NCI-H345 treated with DMSO at 0.1 percent for 48 hours (cell line): Measurements from ENCODE around the gene GPR153.
"Not testable (repeated sequence)": the region's sequence is repeated elsewhere in the genome, so short reads cannot be mapped to it uniquely, and the experiment has no call there.

Experiments
- DNase-seq: peaks from one replicate; lab custom pipeline; 2025; ENCODE audit not compliant: unreplicated experiment; lab: John Stamatoyannopoulos, UW

The GPR153 gene

GRCh38 chr1:6235296-6235677, 25.6 kb downstream of the GPR153 start:
- DNase-seq = no peak

DNA sequence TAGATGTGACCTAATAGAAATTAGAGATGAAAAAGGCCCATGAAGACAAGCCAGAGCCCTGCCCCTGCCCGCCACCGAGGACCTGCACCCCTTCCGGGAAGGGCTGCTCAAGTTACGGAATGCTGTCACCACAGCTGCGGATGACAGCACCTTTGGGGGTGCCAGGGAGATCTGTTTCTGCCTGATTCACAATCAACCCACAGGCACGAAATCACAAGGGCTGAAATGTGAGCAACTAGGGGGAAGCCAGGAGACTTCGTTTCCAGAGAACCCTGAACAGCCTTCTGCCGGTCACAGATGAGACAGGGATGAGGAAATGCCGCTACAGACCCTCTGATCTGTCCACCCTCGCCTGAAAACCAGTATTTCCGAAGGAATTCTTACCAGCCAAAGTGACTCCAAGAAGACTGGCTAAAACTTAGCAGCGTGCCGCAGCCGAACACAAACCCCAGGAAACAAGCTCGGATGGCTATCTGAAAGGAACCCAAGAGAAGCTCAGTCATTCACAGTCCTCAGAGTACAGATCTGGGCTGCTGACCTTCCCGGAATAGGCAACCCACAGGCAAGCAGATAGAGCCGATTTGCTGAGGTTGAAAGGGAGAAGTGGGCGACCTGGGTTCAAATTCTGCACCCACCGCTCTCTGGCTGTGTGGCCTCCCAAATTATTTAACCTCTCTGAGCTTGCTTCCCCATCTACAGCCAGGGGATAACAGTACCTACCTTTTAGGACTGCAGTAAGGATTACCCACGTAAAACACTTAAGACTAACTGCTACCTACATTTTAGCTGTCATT, 26.2 kb downstream of the GPR153 start:
- no peak for DNase-seq

- no peak for DNase-seq
Observed at GRCh38 chr1:6233376-6233775, 27.5 kb downstream of the GPR153 start.

GRCh38 chr1:6225651-6226050, 35.2 kb downstream of the GPR153 start:
- no peak for DNase-seq

DNA sequence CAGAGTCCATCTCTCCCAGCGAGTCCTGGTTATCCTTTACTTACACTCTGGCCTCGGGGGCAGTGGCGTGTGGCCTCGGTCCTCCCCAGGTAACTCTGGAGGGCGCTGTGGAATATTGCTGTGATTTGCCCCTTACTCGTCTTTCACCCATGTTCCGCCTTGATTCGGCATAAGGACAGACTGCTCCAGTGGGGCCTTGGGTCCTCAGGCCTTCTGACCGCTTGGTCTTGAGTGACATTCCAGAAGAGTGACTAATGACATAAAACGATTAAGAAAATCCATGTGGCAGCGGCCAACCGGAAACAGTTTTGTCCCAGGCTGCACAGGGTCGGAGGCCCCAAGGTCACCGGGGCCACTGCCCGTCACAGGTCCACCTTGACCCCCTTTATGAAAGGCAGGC, 36.2 kb downstream of the GPR153 start:
- DNase-seq = no peak

DNA sequence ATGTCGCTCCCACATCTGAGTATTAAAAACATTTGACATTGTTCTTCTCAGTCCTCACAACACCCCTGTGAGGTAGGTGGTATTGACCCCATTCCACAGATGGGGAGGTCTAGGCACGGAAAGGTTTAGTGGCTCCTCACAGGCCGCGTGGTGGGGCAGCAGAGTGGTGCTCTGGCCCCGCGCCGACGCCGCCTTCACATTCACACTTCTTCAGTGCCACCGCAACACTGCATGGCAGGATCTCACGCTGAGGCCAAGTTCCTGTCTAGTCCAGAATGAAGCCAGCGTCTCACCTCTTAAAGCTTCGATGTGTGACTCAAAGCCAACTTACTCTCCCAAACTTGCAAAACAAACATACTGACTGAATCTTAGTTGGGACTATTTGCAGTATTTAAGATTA, 37.3 kb downstream of the GPR153 start:
- no peak for DNase-seq

GRCh38 chr1:6222636-6223035, 38.3 kb downstream of the GPR153 start:
- DNase-seq = no peak

GRCh38 chr1:6221210-6221784, 39.6 kb downstream of the GPR153 start:
- DNase-seq = no peak

DNA sequence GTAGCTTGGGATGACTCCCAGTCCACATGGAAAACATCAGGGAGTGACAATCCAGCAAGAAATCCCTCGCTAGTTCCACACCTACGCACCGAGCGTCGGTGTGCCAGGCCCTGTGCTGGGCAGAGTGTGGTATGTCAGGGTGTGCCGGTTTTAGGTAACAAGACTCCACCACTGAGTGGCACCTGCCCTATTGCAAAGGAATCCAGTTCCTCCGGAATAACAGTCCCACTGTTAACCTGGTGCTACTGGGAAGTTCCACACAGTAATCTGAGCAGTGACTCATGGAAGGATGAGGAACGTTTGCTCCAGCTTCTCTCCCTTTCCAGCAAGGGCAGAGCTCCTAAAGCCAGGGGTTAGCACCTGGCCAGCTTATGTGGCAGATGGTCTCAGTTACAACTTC, 40.7 kb downstream of the GPR153 start:
- DNase-seq = no peak

- DNase-seq = not testable (repeated sequence)
Observed at GRCh38 chr1:6219641-6220040, 41.3 kb downstream of the GPR153 start.

DNA sequence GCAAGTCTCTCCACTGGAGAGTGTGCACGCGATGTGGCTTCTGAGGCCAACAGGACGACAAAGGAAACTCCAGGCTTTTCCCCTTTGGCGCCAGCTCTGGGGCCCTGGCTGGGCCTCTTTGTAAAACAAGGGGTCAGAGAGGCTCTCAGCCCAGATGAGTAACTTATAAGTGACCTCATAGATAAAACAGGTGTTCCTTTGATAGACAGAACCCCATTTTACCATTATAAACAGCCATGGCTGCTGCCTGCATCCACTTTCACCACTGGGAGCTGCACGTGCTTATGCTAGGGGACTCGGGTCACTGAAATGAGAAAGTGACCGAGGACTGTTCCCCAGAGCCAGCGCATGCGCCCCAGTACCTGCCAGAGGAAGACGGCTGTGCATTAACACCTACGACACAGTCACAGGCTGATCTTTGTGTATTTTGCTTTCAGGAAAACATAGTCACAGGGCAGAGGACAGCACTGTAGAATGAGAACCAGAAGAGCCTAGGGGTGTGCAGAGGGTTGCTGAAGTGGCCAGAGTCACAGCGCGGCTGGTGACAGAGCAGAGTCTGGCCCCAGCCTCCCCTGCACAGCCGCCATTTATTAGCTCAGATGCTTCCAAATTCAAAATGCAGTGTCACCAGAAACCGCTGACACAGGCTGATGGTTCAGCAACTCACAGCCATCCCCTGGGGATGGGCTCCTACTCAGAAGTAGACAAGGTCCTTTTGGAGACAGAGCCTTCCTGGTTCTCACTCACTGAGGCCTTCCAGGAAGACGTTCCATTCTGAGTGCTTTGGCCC, 42.3 kb downstream of the GPR153 start:
- no peak for DNase-seq

DNA sequence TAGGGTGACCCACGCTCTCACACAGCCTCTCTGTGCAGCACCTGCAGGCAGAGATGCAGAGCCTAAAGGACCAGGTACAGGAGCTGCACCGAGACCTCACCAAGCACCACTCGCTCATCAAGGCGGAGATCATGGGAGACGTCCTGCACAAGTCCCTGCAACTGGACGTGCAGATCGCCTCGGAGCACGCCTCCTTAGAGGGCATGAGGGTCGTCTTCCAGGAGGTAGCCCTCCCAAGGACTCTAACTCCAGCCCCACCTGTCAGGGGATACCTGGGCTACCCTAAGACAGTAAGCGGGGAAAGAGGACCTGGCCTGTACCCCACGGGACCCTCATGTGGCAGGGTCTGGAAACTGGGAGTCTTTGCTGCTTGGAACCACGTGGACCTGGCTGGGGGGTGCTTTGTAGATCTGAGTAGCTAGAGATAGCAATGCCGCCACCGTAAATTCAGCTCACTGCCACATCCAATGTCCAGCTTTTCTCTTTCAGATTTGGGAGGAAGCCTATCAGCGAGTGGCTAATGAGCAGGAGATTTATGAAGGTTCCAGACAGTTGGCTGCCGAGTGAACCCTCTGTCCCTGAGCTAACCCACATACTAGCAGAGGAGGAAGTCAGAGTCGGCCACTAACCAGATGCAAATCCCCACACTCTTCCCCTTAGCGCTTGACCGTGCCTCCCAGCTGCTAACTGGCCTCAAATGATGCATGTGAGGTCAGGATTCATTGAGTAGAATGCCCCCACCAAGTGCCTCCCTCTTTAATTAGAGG, 48.5 kb downstream of the GPR153 start:
- DNase-seq = no peak

DNA sequence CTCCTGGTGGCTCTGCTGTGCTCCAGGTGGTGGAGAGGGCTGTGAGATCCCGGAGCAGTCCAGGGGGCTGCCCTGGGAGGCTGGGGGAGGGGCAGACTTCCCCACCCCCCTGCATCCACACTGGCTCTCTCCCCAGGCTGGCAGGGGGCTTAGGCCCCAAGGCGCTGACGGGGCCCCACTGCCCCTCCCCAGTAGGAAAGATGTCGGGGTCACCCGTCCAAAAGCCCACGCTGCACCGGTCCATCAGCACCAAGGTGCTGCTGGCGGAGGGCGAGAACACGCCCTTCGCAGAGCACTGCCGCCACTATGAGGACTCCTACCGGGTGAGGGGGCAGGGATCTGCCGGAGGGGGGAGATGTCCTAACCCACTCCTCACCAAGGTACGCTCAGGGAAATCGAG, 49.2 kb downstream of the GPR153 start:
- no peak for DNase-seq

DNA sequence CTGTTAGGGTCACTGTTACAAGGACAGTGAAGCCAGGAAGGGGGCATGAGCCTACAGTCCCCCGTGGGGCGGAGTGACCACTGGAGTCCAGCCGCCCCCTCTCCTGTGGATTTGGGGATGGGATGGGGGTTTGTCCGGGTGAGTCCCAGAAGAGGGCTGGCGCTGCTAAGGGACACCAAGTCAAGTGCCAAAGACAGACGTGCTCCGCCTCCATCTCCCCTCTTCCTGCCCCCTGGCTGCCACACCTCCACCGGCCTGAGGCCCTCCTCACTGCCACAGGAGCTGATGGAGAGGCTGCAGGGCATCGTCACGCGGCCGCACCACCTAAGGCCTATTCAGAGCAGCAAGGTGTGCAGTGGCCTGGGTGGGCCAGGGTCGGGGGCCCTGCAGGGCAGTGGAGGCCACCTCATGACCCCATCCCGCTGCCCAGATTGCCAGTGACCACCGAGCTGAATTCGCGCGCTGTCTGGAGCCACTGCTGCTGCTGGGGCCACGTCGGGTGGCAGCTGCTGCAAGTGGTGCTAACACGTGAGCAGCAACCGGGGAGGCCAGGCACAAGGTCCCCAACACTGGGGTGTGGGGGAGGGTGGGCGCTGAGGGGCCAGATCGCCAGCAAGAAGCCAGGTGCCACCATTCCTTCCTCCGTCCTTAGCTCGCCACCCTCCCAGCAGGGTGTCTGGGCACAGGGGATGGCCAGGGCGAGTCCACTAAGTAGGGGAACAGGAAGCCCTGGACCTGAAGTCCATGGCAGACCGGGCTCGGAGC, 50.1 kb downstream of the GPR153 start:
- no peak for DNase-seq

GRCh38 chr1:6209661-6210580, 51.0 kb downstream of the GPR153 start:
- DNase-seq = no peak

- no peak for DNase-seq
Observed at GRCh38 chr1:6208723-6209660, 51.9 kb downstream of the GPR153 start.

GRCh38 chr1:6207921-6208320, 53.0 kb downstream of the GPR153 start:
- DNase-seq = no peak

- no peak for DNase-seq
Observed at GRCh38 chr1:6207075-6207885, 53.6 kb downstream of the GPR153 start.
